ENCODE measurements around the gene PACSIN2. TPM values are rescaled to one million over a fixed set of nuclear protein-coding genes. Genes with fewer than 3 reads are reported as not detected.

The PACSIN2 gene
- total and polyA plus RNA-seq, 7 donors = 44.2 to 126 (median 52.3) TPM

GRCh38 chr22:42857845-42858481, 157.0 kb downstream of the PACSIN2 start:
- intact Hi-C loops (cut with DNase I) = loop anchor here (2.0 to 10.0 kb wide), 4 partner anchors 157 to 287 kb away; partner anchors contain the start of genes ATP5MGL, CYB5R3, MCAT and PACSIN2
- no peak for TF ChIP-seq CTCF (IDR thresholded peaks at IDR 0.05)
- TF ChIP-seq EP300 (IDR thresholded peaks at IDR 0.05) = no peak
- no peak for TF ChIP-seq POLR2AphosphoS5 (IDR thresholded peaks at IDR 0.05)
- Histone ChIP-seq H3K9me3 (no peaks in the 10 kb centered on the region), H3K36me3 (no peaks in the 10 kb centered on the region), H3K27ac (peak overlapping the region; percentile 90 to 98 (median 94)), H3K4me1 (peaks cover 0 to 31% (median 17%) of the 10 kb centered on the region in 4 donors), H3K4me3 (peak overlapping the region in 3 of 4 donors; percentile 68 to 95 (median 71)), H3K27me3 (no peaks in the 10 kb centered on the region)
- WGBS, 2 donors = 84 to 92% methylated on average over 14 of the region's 14 CpGs
- no peak for DNase-seq

- H3K9me3 ChIP-seq = no peaks in the 10 kb centered on the region
- TF ChIP-seq POLR2AphosphoS5 (IDR thresholded peaks at IDR 0.05) = peak; percentile 92 to 98 (median 94)
- peak; percentile 63 to 72 for TF ChIP-seq POLR2A (IDR thresholded peaks at IDR 0.05)
- TF ChIP-seq CTCF (IDR thresholded peaks at IDR 0.05) = no peak
- no peak for TF ChIP-seq EP300 (IDR thresholded peaks at IDR 0.05)
- no peaks in the 10 kb centered on the region for H3K36me3 ChIP-seq
- intact Hi-C loops (cut with DNase I) = loop anchor here (2.0 to 10.0 kb wide), 4 partner anchors 158 to 288 kb away; partner anchors contain the start of genes ATP5MGL, CYB5R3, MCAT and PACSIN2
- H3K27ac ChIP-seq = peak within 1 kb of the TSS; percentile 90 to 98 (median 94)
- peak; percentile 97 for DNase-seq
- WGBS, 2 donors = 7 to 9% methylated on average over 111 of the region's 111 CpGs
- no peaks in the 10 kb centered on the region for H3K27me3 ChIP-seq
- peak within 1 kb of the TSS; percentile 68 to 95 (median 78) for H3K4me3 ChIP-seq
- H3K4me1 ChIP-seq = peaks cover 0 to 29% (median 17%) of the 10 kb centered on the region in 4 donors
These were observed 157.9 kb downstream of the PACSIN2 start, which contains the start of gene ARFGAP3 for GRCh38 chr22:42856865-42857704. ARFGAP3 (minus strand) TSS chr22:42857273; CDS start chr22:42857182, 91 bp downstream.

- intact Hi-C loops (cut with DNase I) = loop anchor here (2.0 to 10.0 kb wide), 4 partner anchors 158 to 288 kb away; partner anchors contain the start of genes ATP5MGL, CYB5R3, MCAT and PACSIN2
These were observed 158.6 kb downstream of the PACSIN2 start for GRCh38 chr22:42856179-42856864.

More at GRCh38 chr22:42856179-42856864, 158.6 kb downstream of the PACSIN2 start:
- no peaks in the 10 kb centered on the region for H3K36me3 ChIP-seq
- TF ChIP-seq POLR2AphosphoS5 (IDR thresholded peaks at IDR 0.05) = peak in 3 of 4 donors; percentile 15 to 48 (median 39)
- no peak for TF ChIP-seq POLR2A (IDR thresholded peaks at IDR 0.05)
- no peak for TF ChIP-seq CTCF (IDR thresholded peaks at IDR 0.05)
- H3K27ac ChIP-seq = peak overlapping the region; percentile 90 to 98 (median 94)
- H3K4me3 ChIP-seq = peak overlapping the region; percentile 68 to 95 (median 78)
- no peaks in the 10 kb centered on the region for H3K27me3 ChIP-seq
- H3K4me1 ChIP-seq = peaks cover 0 to 27% (median 17%) of the 10 kb centered on the region in 4 donors
- WGBS, 2 donors = 1% methylated on average over 44 of the region's 44 CpGs
- no peaks in the 10 kb centered on the region for H3K9me3 ChIP-seq
- DNase-seq = peak; percentile 82

All from sigmoid colon (tissue), 7 donors.